Measurements from ENCODE around the gene UGT2B11.
"Not testable (repeated sequence)": the region's sequence is repeated elsewhere in the genome, so short reads cannot be mapped to it uniquely, and the experiment has no call there.

GRCh38 chr4:69170233-69171134 is 44.1 kb downstream of the UGT2B11 start:
- TF ChIP-seq POLR2A (IDR thresholded peaks at IDR 0.05; ENCODE audit: low read depth, low read length); POLR2AphosphoS5 (IDR thresholded peaks at IDR 0.05; ENCODE audit: low read depth, low read length); TAF1 (IDR thresholded peaks at IDR 0.05; ENCODE audit: borderline replicate concordance, low read depth, low read length): not testable (repeated sequence)
